Activated CD4-positive, alpha-beta memory T cell treated with anti-CD3 and anti-CD28 coated beads, Interleukin-2, amount 10 ng/mL, durations not matched to agents 7 days and 5 days (primary cell): ENCODE data around the gene ASB8. TPM values are rescaled to one million over a fixed set of nuclear protein-coding genes. Genes with fewer than 3 reads are reported as not detected.
A peak's percentile ranks its signal among the peaks of the same experiment; 100 is the strongest.
"Not testable (repeated sequence)": the region's sequence is repeated elsewhere in the genome, so short reads cannot be mapped to it uniquely, and the experiment has no call there.

Source experiments
- CTCF ChIA-PET: fragments of 350-600 bp; sonication (Branson Sonifier 250); formaldehyde crosslinking; loops from one replicate; lab custom pipeline; 2021; ENCODE audit warnings: antibody characterized with exemption, inconsistent platforms; lab: Charles Lee
- POLR2A ChIA-PET: fragments of 350-600 bp; sonication (Branson Sonifier 250); formaldehyde crosslinking; loops from one replicate; lab custom pipeline; 2021; ENCODE audit warnings: antibody characterized with exemption; lab: Charles Lee
- DNase-seq: peaks from one replicate; pipeline ENCODE4 v3.0.0-alpha.2; 2020
- H3K27ac Mint-ChIP-seq: one replicate; pipeline ENCODE4 v1.8.0; 2021; ENCODE audit warnings: mild to moderate bottlenecking, mixed read lengths
- H3K27me3 Mint-ChIP-seq: one replicate; pipeline ENCODE4 v1.8.0; 2021; ENCODE audit warnings: mixed read lengths
- H3K36me3 Mint-ChIP-seq: one replicate; pipeline ENCODE4 v1.8.0; 2021; ENCODE audit warnings: low read depth, mixed read lengths
- H3K4me1 Mint-ChIP-seq: one replicate; pipeline ENCODE4 v1.8.0; 2021; ENCODE audit warnings: mixed read lengths
- H3K4me3 Mint-ChIP-seq: one replicate; pipeline ENCODE4 v1.8.0; 2021; ENCODE audit warnings: mild to moderate bottlenecking, mixed read lengths
- H3K9me3 Mint-ChIP-seq: one replicate; pipeline ENCODE4 v1.8.0; 2021; ENCODE audit warnings: mixed read lengths
- total RNA-seq, 2 experiments: library from RNA; stranded (reverse); gene quantifications; one replicate each; pipeline ENCODE4 v1.2.3, GENCODE V29; 2021

The ASB8 gene
- total RNA-seq, 2 experiments from 2014 or later, result 43.4 to 45.6 TPM

GRCh38 chr12:48128800-48129199 is 28.5 kb downstream of the ASB8 start:
- peaks cover 20% of the 10 kb centered on the region for H3K36me3 Mint-ChIP-seq
- DNase-seq, result no peak
- H3K4me1 Mint-ChIP-seq, result no peaks in the 10 kb centered on the region
- no peak overlapping the region for H3K4me3 Mint-ChIP-seq
- no peaks in the 10 kb centered on the region for H3K9me3 Mint-ChIP-seq
- ChIA-PET CTCF (no interaction called here), POLR2A (no interaction called here)
- H3K27me3 Mint-ChIP-seq, result no peaks in the 10 kb centered on the region
- H3K27ac Mint-ChIP-seq, result no peak overlapping the region

GRCh38 chr12:48126953-48127630 is 30.2 kb downstream of the ASB8 start:
- CTCF ChIA-PET, result interaction anchor here (1.0 kb wide), 1 partner anchor 30 kb away, joined by 3 read pairs; the partner anchor contains the start of gene ASB8
- H3K36me3 Mint-ChIP-seq, result peaks cover 18% of the 10 kb centered on the region
- no peak overlapping the region for H3K27ac Mint-ChIP-seq
- no peaks in the 10 kb centered on the region for H3K4me1 Mint-ChIP-seq
- H3K4me3 Mint-ChIP-seq, result no peak overlapping the region
- POLR2A ChIA-PET, result no interaction called here
- no peak for DNase-seq
- no peaks in the 10 kb centered on the region for H3K27me3 Mint-ChIP-seq
- H3K9me3 Mint-ChIP-seq, result no peaks in the 10 kb centered on the region

GRCh38 chr12:48125985-48126384 is 31.3 kb downstream of the ASB8 start:
- H3K4me3 Mint-ChIP-seq, result no peak overlapping the region
- no peak for DNase-seq
- ChIA-PET CTCF (no interaction called here), POLR2A (interaction anchor here (1.7 kb wide), 1 partner anchor 20 kb away, joined by 10 read pairs; the partner anchor contains the start of gene SENP1)
- H3K4me1 Mint-ChIP-seq, result peaks cover 2% of the 10 kb centered on the region
- no peak overlapping the region for H3K27ac Mint-ChIP-seq
- H3K27me3 Mint-ChIP-seq, result no peaks in the 10 kb centered on the region
- no peaks in the 10 kb centered on the region for H3K9me3 Mint-ChIP-seq
- H3K36me3 Mint-ChIP-seq, result peaks cover 18% of the 10 kb centered on the region

- H3K4me3 Mint-ChIP-seq, H3K4me1 Mint-ChIP-seq, H3K27me3 Mint-ChIP-seq, DNase-seq, CTCF ChIA-PET, H3K27ac Mint-ChIP-seq, H3K9me3 Mint-ChIP-seq: not testable (repeated sequence)
- peaks cover 18% of the 10 kb centered on the region for H3K36me3 Mint-ChIP-seq
- POLR2A ChIA-PET, result interaction anchor here (1.7 kb wide), 1 partner anchor 19 kb away, joined by 10 read pairs; the partner anchor contains the start of gene SENP1
Observed at GRCh38 chr12:48125542-48125941, 31.8 kb downstream of the ASB8 start.

- H3K4me1 Mint-ChIP-seq, result peaks cover 21% of the 10 kb centered on the region
Observed at GRCh38 chr12:48123169-48123568, 34.1 kb downstream of the ASB8 start.

GRCh38 chr12:48122065-48122834 is 35.1 kb downstream of the ASB8 start:
- CTCF ChIA-PET, result no interaction called here
- H3K4me3 Mint-ChIP-seq, result no peak overlapping the region
- peaks cover 16% of the 10 kb centered on the region for H3K36me3 Mint-ChIP-seq
- no peaks in the 10 kb centered on the region for H3K9me3 Mint-ChIP-seq
- peaks cover 21% of the 10 kb centered on the region for H3K4me1 Mint-ChIP-seq
- DNase-seq, result no peak
- POLR2A ChIA-PET, result no interaction called here
- peaks cover 6% of the 10 kb centered on the region for H3K27me3 Mint-ChIP-seq
- no peak overlapping the region for H3K27ac Mint-ChIP-seq

More at GRCh38 chr12:48123169-48123568, 34.1 kb downstream of the ASB8 start:
- POLR2A ChIA-PET, result no interaction called here
- H3K9me3 Mint-ChIP-seq, result no peaks in the 10 kb centered on the region
- H3K36me3 Mint-ChIP-seq, result peaks cover 18% of the 10 kb centered on the region
- no peak for DNase-seq
- H3K4me3 Mint-ChIP-seq, result no peak overlapping the region
- H3K27me3 Mint-ChIP-seq, result no peaks in the 10 kb centered on the region
- CTCF ChIA-PET, result no interaction called here
- H3K27ac Mint-ChIP-seq, result no peak overlapping the region

GRCh38 chr12:48121522-48121921 is 35.8 kb downstream of the ASB8 start:
- H3K27ac Mint-ChIP-seq, result no peak overlapping the region
- no peaks in the 10 kb centered on the region for H3K9me3 Mint-ChIP-seq
- H3K4me3 Mint-ChIP-seq, result no peak overlapping the region
- peaks cover 12% of the 10 kb centered on the region for H3K36me3 Mint-ChIP-seq
- DNase-seq, result no peak
- ChIA-PET CTCF (no interaction called here), POLR2A (interaction anchor here (5.2 kb wide), 1 partner anchor 15 kb away, joined by 45 read pairs; the partner anchor contains the start of gene SENP1)
- H3K4me1 Mint-ChIP-seq, result peaks cover 21% of the 10 kb centered on the region
- H3K27me3 Mint-ChIP-seq, result peaks cover 10% of the 10 kb centered on the region

GRCh38 chr12:48119834-48120195 is 37.5 kb downstream of the ASB8 start:
- Mint-ChIP-seq H3K9me3 (no peaks in the 10 kb centered on the region), H3K36me3 (peaks cover 9% of the 10 kb centered on the region), H3K4me1 (peaks cover 21% of the 10 kb centered on the region), H3K4me3 (peak overlapping the region; percentile 96), H3K27ac (no peak overlapping the region), H3K27me3 (peaks cover 16% of the 10 kb centered on the region)
- CTCF ChIA-PET, result interaction anchor here (2.2 kb wide), 1 partner anchor 12 kb away, joined by 12 read pairs; no protein-coding TSS in a partner anchor
- no peak for DNase-seq
- POLR2A ChIA-PET, result interaction anchor here (0.8 to 5.2 kb wide), 5 partner anchors 14 to 78 kb away, joined by 3 to 45 read pairs (median 4); partner anchors contain the start of genes ASB8 and SENP1

DNA sequence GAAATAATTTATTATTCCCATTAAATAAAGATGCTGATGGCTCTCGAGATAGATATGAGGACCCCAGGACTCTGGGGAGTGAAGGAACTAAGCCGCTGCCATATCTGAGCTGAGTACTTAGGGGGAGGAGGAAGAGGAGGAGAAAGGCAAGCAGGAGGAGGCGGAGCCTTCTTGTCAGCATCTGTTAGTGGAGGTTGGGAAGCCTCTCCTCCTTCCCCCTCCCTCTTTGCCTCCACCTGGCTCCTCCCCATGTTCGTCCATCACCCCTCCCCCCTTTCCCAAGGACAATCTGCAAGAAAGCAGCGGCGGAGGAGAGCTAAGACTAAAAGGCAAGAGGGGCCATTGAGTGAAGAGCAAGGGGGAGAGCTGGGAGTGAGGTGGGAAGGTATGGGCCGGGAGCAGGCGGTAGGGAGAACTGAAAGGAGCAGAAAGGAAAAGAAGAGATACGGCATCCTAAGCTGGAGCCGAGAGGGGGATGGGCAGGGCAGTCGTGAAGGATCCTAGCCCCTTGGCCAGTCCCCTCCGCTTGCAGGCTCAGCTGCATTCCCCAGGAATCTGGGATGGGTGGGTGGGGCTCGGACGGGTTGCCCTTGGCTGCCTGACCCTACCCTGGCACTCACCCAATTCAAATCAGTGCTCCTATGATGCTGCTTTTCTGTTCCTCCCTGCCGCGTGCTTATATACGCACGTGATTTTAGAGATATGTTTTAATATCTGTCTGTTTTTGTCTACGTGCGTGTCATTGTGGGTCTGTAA is 38.1 kb downstream of the ASB8 start, which contains the start of gene PFKM:
PFKM (plus strand) TSS at position 287 of the 756 bp plus-strand sequence. CDS start 3,411 bp downstream, outside the sequence.
- Mint-ChIP-seq H3K4me3 (peak within 1 kb of the TSS; percentile 96), H3K9me3 (no peaks in the 10 kb centered on the region), H3K27me3 (peaks cover 20% of the 10 kb centered on the region), H3K36me3 (peaks cover 7% of the 10 kb centered on the region), H3K27ac (peak within 1 kb of the TSS; percentile 33), H3K4me1 (peaks cover 21% of the 10 kb centered on the region)
- CTCF ChIA-PET, result interaction anchor here (0.6 to 2.2 kb wide), 3 partner anchors 12 to 499 kb away, joined by 3 to 12 read pairs (median 3); no protein-coding TSS in a partner anchor
- peak; percentile 78 for DNase-seq
- POLR2A ChIA-PET, result interaction anchor here (0.8 to 5.2 kb wide), 6 partner anchors 13 to 79 kb away, joined by 3 to 45 read pairs (median 4); partner anchors contain the start of genes ASB8 and SENP1

DNA sequence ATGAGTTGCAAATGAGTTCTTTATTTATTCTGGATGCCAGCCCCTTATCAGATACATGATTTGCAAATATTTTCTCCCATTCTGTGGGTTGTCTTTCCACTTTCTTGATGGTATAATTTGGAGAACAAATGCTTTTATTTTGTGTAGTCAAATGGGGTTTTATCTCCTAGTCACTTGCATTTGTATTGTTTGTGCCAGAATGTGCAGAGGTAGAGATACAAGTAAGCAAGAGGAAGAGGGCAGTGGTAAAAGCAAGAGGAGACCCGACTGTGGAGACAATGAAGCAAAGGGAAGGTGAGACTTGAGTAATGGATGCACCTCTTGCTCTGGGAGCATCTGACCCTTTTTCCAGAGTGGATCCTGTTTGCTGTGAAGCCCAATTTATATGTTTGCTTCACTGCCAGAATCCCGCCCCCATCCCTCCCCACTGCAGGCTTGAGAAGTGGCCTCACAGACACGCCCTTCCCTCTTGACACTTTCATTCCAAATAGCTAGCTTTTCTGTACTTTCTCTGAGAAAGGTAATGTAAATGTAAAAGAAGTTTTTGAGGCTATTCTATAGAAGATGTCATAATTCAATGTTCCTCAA is 38.9 kb downstream of the ASB8 start:
- H3K27ac Mint-ChIP-seq, result no peak overlapping the region
- POLR2A ChIA-PET, result interaction anchor here (1.0 to 5.2 kb wide), 3 partner anchors 12 to 28 kb away, joined by 3 to 45 read pairs (median 4); partner anchors contain the start of gene SENP1
- H3K4me1 Mint-ChIP-seq, result peaks cover 21% of the 10 kb centered on the region
- peaks cover 25% of the 10 kb centered on the region for H3K27me3 Mint-ChIP-seq
- peak overlapping the region; percentile 96 for H3K4me3 Mint-ChIP-seq
- H3K36me3 Mint-ChIP-seq, result peaks cover 4% of the 10 kb centered on the region
- DNase-seq, result no peak
- CTCF ChIA-PET, result interaction anchor here (1.1 to 2.2 kb wide), 2 partner anchors 11 to 500 kb away, joined by 3 to 12 read pairs; no protein-coding TSS in a partner anchor
- H3K9me3 Mint-ChIP-seq, result no peaks in the 10 kb centered on the region

- peaks cover 20% of the 10 kb centered on the region for H3K4me1 Mint-ChIP-seq
- no peak overlapping the region for H3K27ac Mint-ChIP-seq
- ChIA-PET POLR2A (no interaction called here), CTCF (no interaction called here)
- H3K27me3 Mint-ChIP-seq, result peaks cover 25% of the 10 kb centered on the region
- H3K9me3 Mint-ChIP-seq, result no peaks in the 10 kb centered on the region
- H3K4me3 Mint-ChIP-seq, result no peak overlapping the region
- no peaks in the 10 kb centered on the region for H3K36me3 Mint-ChIP-seq
- no peak for DNase-seq
Observed at GRCh38 chr12:48115957-48116356, 41.4 kb downstream of the ASB8 start.

- DNase-seq, CTCF ChIA-PET, POLR2A ChIA-PET, H3K9me3 Mint-ChIP-seq, H3K4me3 Mint-ChIP-seq, H3K27ac Mint-ChIP-seq, H3K36me3 Mint-ChIP-seq: not testable (repeated sequence)
- Mint-ChIP-seq H3K27me3 (peaks cover 15% of the 10 kb centered on the region), H3K4me1 (peaks cover 30% of the 10 kb centered on the region)
Observed at GRCh38 chr12:48111312-48111693, 46.0 kb downstream of the ASB8 start.
